Fibroblast of lung (primary cell): ENCODE data around the gene FKBP1C. TPM values are rescaled to one million over a fixed set of nuclear protein-coding genes. Genes with fewer than 3 reads are reported as not detected.
"Not testable (repeated sequence)": the region's sequence is repeated elsewhere in the genome, so short reads cannot be mapped to it uniquely, and the experiment has no call there.

Experiments used
- DNase-seq, 2 donors: peaks; one replicate each; pipeline versions ENCODE4 v3.0.0 to v3.0.0-alpha.2; 2010; ENCODE audit warnings: low read depth in 2 of 2
- H2AFZ ChIP-seq: 2 replicates; pipeline ENCODE4 v1.5.1; 2012; ENCODE audit warnings: low read length, control low read depth, inconsistent platforms
- H3K27ac ChIP-seq: 2 replicates; pipeline ENCODE4 v1.5.1; 2011; ENCODE audit warnings: low read length, control low read depth; ENCODE audit not compliant: insufficient read depth
- H3K27me3 ChIP-seq: 2 replicates; pipeline ENCODE4 v1.5.1; 2011; ENCODE audit warnings: mild to moderate bottlenecking, low read length; ENCODE audit not compliant: control insufficient read depth, insufficient read depth
- H3K36me3 ChIP-seq: 2 replicates; pipeline ENCODE4 v1.5.1; 2011; ENCODE audit warnings: low read length; ENCODE audit not compliant: control insufficient read depth, insufficient read depth
- H3K4me1 ChIP-seq: 2 replicates; pipeline ENCODE4 v1.5.1; 2011; ENCODE audit warnings: low read length; ENCODE audit not compliant: control insufficient read depth, insufficient read depth; ENCODE audit errors: extremely low read depth
- H3K4me2 ChIP-seq: 2 replicates; pipeline ENCODE4 v1.5.1; 2011; ENCODE audit warnings: low read length, control low read depth; ENCODE audit not compliant: insufficient read depth; ENCODE audit errors: extremely low read depth
- H3K4me3 ChIP-seq, 4 experiments: fragments of 200-600 bp in 1 of 4; sonication (generic) in 1 of 4; replicated peaks in 1 of 4; 2 replicates each; pipeline ENCODE4 v1.5.1; 2011 to 2016; ENCODE audit warnings: low read length in 4 of 4, low read depth in 3 of 4, mild to moderate bottlenecking in 3 of 4, control low read depth in 2 of 4, inconsistent platforms in 1 of 4, mixed read lengths in 1 of 4; ENCODE audit not compliant: insufficient read depth in 1 of 4; ENCODE audit errors: control extremely low read depth in 1 of 4
- H3K79me2 ChIP-seq: 2 replicates; pipeline ENCODE4 v1.5.1; 2012; ENCODE audit warnings: mild to moderate bottlenecking, low read length, inconsistent platforms; ENCODE audit not compliant: control insufficient read depth, insufficient read depth
- H3K9ac ChIP-seq: 2 replicates; pipeline ENCODE4 v1.5.1; 2011; ENCODE audit warnings: mild to moderate bottlenecking, low read length, control low read depth; ENCODE audit not compliant: insufficient read depth
- H3K9me3 ChIP-seq: 2 replicates; pipeline ENCODE4 v1.5.1; 2012; ENCODE audit warnings: low read depth, low read length; ENCODE audit not compliant: control insufficient read depth, insufficient read depth
- H4K20me1 ChIP-seq: 2 replicates; pipeline ENCODE4 v1.5.1; 2011; ENCODE audit warnings: low read length; ENCODE audit not compliant: control insufficient read depth, insufficient read depth; ENCODE audit errors: extremely low read depth
- CTCF ChIP-seq, 2 donors: IDR thresholded peaks in 1 of 2; conservative IDR thresholded peaks in 1 of 2; 1 replicate in 1 of 2; 2 replicates in 1 of 2; pipeline ENCODE4 v1.5.1; 2011 to 2012; ENCODE audit warnings: low read length in 2 of 2, control low read depth in 1 of 2, inconsistent platforms in 1 of 2, low read depth in 1 of 2, mild to moderate bottlenecking in 1 of 2
- EZH2 ChIP-seq: IDR thresholded peaks from 2 replicates; pipeline ENCODE4 v1.5.1; 2012; ENCODE audit warnings: low read length, control low read depth, mild to moderate bottlenecking; ENCODE audit errors: missing control alignments
- polyA minus RNA-seq: library from RNA; depleted of rRNA, polyadenylated mRNA; stranded (reverse); fragments of >200 nt; gene quantifications from 2 replicates; pipeline ENCODE4 v1.2.3, GENCODE V29; 2011; ENCODE audit warnings: low replicate concordance
- polyA plus RNA-seq, 2 donors: library from polyadenylated mRNA; depleted of rRNA in 1 of 2; stranded (reverse) in 1 of 2; unstranded in 1 of 2; fragments of >200 nt; gene quantifications; 2 replicates each; pipeline ENCODE4 v1.2.1, GENCODE V29; 2011 to 2012; ENCODE audit warnings: missing spikeins in 1 of 2
- total RNA-seq: library from RNA; depleted of rRNA; stranded (reverse); fragments of >200 nt; gene quantifications from 2 replicates; pipeline ENCODE4 v1.2.1, GENCODE V29; 2014

Gene FKBP1C
- total RNA-seq = 0.26 and 0.99 TPM in 2 replicates
- 1.5 and 2.2 TPM in 2 replicates for polyA plus RNA-seq
- 2.0 and 3.7 TPM in 2 replicates for polyA plus RNA-seq (2012)
- 1.1 and 1.6 TPM in 2 replicates for polyA minus RNA-seq

DNA sequence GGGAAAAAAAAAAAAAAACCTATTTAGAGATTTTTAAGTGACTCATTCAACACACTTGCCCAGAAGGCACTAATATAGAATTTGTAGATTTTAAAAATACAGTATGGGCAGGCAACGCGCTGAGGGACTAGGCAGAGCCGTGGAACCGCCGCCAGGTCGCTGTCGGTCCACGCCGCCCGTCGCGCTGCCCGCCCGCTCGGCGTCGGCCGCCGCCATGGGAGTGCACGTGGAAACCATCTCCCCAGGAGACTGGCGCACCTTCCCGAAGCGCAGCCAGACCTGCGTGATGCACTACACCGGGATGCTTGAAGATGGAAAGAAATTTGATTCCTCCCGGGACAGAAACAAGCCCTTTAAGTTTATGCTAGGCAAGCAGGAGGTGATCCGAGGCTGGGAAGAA is at the start of gene FKBP1C:
Gene FKBP1C (plus strand): TSS at position 127 of the 400 bp plus-strand sequence.
- H3K4me3 ChIP-seq, H3K27me3 ChIP-seq, H3K4me2 ChIP-seq, H2AFZ ChIP-seq, H3K79me2 ChIP-seq, H3K9me3 ChIP-seq, DNase-seq, H3K9ac ChIP-seq, H3K4me1 ChIP-seq, H3K36me3 ChIP-seq, H3K27ac ChIP-seq, H4K20me1 ChIP-seq: not testable (repeated sequence)

- not testable (repeated sequence) for H4K20me1 ChIP-seq, DNase-seq, H2AFZ ChIP-seq
Observed at GRCh38 chr6:63164047-63164803, 47.0 kb upstream of the FKBP1C start.

DNA sequence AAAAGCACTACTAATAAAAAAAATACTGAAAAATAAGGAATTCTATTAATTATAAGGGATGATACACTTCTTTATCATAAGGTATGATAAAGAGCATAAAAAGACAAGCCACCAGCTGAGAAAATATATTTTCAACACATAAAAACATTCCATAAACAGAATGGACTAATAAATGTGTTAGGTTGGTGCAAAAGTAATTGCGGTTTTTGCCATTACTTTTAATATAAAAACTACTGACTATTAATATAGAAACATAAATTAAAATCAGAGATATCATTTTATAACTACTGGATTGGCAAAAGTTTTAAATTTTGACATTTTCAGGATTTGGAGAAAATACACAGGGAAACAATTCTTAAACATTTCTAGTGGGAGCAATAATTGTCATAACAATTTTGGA is 37.1 kb upstream of the FKBP1C start:
- no peaks in the 10 kb centered on the region for H3K4me1 ChIP-seq
- no peaks in the 10 kb centered on the region for H3K36me3 ChIP-seq
- no peak overlapping the region for H3K4me3 ChIP-seq
- H3K4me2 ChIP-seq = no peak overlapping the region
- no peaks in the 10 kb centered on the region for H4K20me1 ChIP-seq
- no peak for TF ChIP-seq EZH2
- TF ChIP-seq CTCF (conservative IDR thresholded peaks at IDR 0.05 in 1 of 2, IDR thresholded peaks at IDR 0.05 in 1 of 2; ENCODE audit: low read depth in 1 of 2, low read length in 2 of 2) = no peak
- H3K27me3 ChIP-seq = no peaks in the 10 kb centered on the region
- no peak overlapping the region for H3K27ac ChIP-seq
- no peak overlapping the region for H3K9ac ChIP-seq
- no peaks in the 10 kb centered on the region for H3K9me3 ChIP-seq
- H3K79me2 ChIP-seq = no peaks in the 10 kb centered on the region
- DNase-seq = no peak
- no peak overlapping the region for H2AFZ ChIP-seq

More at GRCh38 chr6:63164047-63164803, 47.0 kb upstream of the FKBP1C start:
- H3K27ac ChIP-seq, H3K36me3 ChIP-seq, H3K9ac ChIP-seq, H3K27me3 ChIP-seq, H3K4me1 ChIP-seq, H3K79me2 ChIP-seq, H3K4me3 ChIP-seq, H3K9me3 ChIP-seq, H3K4me2 ChIP-seq: not testable (repeated sequence)

DNA sequence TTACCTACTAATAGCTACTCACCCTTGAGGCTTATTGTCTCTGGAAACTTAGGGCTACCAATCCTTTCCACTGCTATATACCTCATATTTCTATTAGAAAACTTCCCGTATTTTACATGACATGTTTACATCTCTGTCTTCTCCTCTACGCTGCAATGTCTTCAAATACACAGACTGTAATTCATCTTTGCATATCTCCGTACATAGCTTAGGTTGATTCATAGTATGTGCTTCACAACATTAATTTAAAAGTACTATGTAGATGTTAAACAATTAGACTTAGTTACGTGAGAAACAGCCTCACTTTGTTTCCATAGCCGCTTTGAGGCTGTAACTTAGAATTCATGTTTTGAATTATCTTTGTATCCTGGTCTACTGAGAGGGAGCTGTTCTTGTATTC is 35.1 kb upstream of the FKBP1C start:
- Histone ChIP-seq H3K4me1 (no peaks in the 10 kb centered on the region), H3K27me3 (no peaks in the 10 kb centered on the region), H3K9me3 (no peaks in the 10 kb centered on the region), H3K79me2 (no peaks in the 10 kb centered on the region), H4K20me1 (no peaks in the 10 kb centered on the region), H2AFZ (no peak overlapping the region), H3K36me3 (no peaks in the 10 kb centered on the region), H3K4me2 (no peak overlapping the region), H3K9ac (no peak overlapping the region), H3K4me3 (no peak overlapping the region), H3K27ac (no peak overlapping the region)
- TF ChIP-seq EZH2 (no peak), CTCF (conservative IDR thresholded peaks at IDR 0.05 in 1 of 2, IDR thresholded peaks at IDR 0.05 in 1 of 2; ENCODE audit: low read depth in 1 of 2, low read length in 2 of 2) (no peak)
- DNase-seq = no peak
